Measurements from ENCODE around the gene ACSS1. TPM values are rescaled to one million over a fixed set of nuclear protein-coding genes. Genes with fewer than 3 reads are reported as not detected.

Gene ACSS1
- total RNA-seq, 1 donor from 2014 or later = not detected

GRCh38 chr20:24969186-24970029, 88.5 kb downstream of the ACSS1 start:
- no peaks in the 10 kb centered on the region for H3K9me3 Mint-ChIP-seq
- no peaks in the 10 kb centered on the region for H3F3A ChIP-seq (ENCODE audit: low read depth)
- peaks cover 6% of the 10 kb centered on the region for H3K27me3 Mint-ChIP-seq (ENCODE audit: insufficient read depth, low read depth)
- H2AFZ ChIP-seq (replicated peaks) = no peak overlapping the region
- no peaks in the 10 kb centered on the region for H3K79me2 ChIP-seq (ENCODE audit: low read depth)
- H3K4me3 Mint-ChIP-seq = no peak overlapping the region
- no peaks in the 10 kb centered on the region for H3K36me3 ChIP-seq
- no peaks in the 10 kb centered on the region for H4K20me1 ChIP-seq (ENCODE audit: low read depth)
- H3K9ac ChIP-seq = no peak overlapping the region
- H3K27ac Mint-ChIP-seq = no peak overlapping the region
- H3K9me3 ChIP-seq (ENCODE audit: low read depth) = no peaks in the 10 kb centered on the region
- DNase-seq (ENCODE audit: low spot score) = no peak
- H3K36me3 Mint-ChIP-seq = peaks cover 33% of the 10 kb centered on the region
- H3K27ac ChIP-seq = no peak overlapping the region
- no peak overlapping the region for H3K4me3 ChIP-seq
- H3K4me2 ChIP-seq = no peak overlapping the region
- H3K27me3 ChIP-seq = no peaks in the 10 kb centered on the region
- no peaks in the 10 kb centered on the region for H3K4me1 ChIP-seq
- TF ChIP-seq, protein P1, sequence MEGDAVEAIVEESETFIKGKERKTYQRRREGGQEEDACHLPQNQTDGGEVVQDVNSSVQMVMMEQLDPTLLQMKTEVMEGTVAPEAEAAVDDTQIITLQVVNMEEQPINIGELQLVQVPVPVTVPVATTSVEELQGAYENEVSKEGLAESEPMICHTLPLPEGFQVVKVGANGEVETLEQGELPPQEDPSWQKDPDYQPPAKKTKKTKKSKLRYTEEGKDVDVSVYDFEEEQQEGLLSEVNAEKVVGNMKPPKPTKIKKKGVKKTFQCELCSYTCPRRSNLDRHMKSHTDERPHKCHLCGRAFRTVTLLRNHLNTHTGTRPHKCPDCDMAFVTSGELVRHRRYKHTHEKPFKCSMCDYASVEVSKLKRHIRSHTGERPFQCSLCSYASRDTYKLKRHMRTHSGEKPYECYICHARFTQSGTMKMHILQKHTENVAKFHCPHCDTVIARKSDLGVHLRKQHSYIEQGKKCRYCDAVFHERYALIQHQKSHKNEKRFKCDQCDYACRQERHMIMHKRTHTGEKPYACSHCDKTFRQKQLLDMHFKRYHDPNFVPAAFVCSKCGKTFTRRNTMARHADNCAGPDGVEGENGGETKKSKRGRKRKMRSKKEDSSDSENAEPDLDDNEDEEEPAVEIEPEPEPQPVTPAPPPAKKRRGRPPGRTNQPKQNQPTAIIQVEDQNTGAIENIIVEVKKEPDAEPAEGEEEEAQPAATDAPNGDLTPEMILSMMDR (IDR thresholded peaks at IDR 0.05) = no peak
- TF ChIP-seq EZH2phosphoT487 (IDR thresholded peaks at IDR 0.05) (no peak), EZH2 (IDR thresholded peaks at IDR 0.05) (no peak)
- no peaks in the 10 kb centered on the region for H3K4me1 Mint-ChIP-seq

DNA sequence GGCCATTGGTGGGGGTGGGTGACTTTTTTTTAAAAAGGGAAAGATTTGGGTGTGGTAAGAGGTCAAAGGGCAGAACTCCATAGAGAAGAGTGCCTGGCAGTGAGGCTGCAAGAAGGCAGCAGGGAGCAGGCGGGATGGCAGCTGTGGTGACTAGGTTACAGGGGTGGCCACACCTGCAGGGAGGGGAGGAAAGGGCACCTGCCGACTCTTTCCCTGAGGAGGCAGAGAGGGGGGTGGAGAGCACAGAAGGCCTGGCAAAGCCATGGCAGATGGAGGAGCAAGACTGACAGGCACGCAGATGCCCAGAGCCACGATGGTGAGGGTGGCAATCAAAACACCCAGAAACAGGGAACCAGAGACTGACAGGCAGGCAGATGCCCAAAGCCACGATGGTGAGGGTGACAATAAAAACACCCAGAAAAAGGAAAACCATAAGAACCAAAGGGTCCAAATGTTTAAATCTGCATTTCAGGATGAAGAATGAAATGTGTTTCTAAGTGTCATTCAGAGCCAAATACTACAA, 89.6 kb downstream of the ACSS1 start:
- H3K4me1 Mint-ChIP-seq = no peaks in the 10 kb centered on the region
- no peak for TF ChIP-seq EZH2phosphoT487 (IDR thresholded peaks at IDR 0.05)
- TF ChIP-seq EZH2 (IDR thresholded peaks at IDR 0.05) = no peak
- TF ChIP-seq, protein P1 (IDR thresholded peaks at IDR 0.05) = no peak
- DNase-seq (ENCODE audit: low spot score) = no peak
- no peaks in the 10 kb centered on the region for H3K9me3 Mint-ChIP-seq
- Histone ChIP-seq H3K4me2 (no peak overlapping the region), H3K27ac (no peak overlapping the region), H3K9ac (no peak overlapping the region), H3K4me1 (no peaks in the 10 kb centered on the region), H2AFZ (replicated peaks) (no peak overlapping the region), H3K4me3 (no peak overlapping the region), H3K9me3 (ENCODE audit: low read depth) (no peaks in the 10 kb centered on the region), H3F3A (ENCODE audit: low read depth) (no peaks in the 10 kb centered on the region), H3K27me3 (no peaks in the 10 kb centered on the region), H3K36me3 (no peaks in the 10 kb centered on the region), H3K79me2 (ENCODE audit: low read depth) (no peaks in the 10 kb centered on the region), H4K20me1 (ENCODE audit: low read depth) (no peaks in the 10 kb centered on the region)
- H3K4me3 Mint-ChIP-seq = no peak overlapping the region
- H3K27ac Mint-ChIP-seq = no peak overlapping the region
- peaks cover 6% of the 10 kb centered on the region for H3K27me3 Mint-ChIP-seq (ENCODE audit: insufficient read depth, low read depth)
- peaks cover 34% of the 10 kb centered on the region for H3K36me3 Mint-ChIP-seq

- no peaks in the 10 kb centered on the region for H3K79me2 ChIP-seq (ENCODE audit: low read depth)
- peaks cover 6% of the 10 kb centered on the region for H3K27me3 Mint-ChIP-seq (ENCODE audit: insufficient read depth, low read depth)
- H3K9me3 Mint-ChIP-seq = no peaks in the 10 kb centered on the region
- H3K4me1 Mint-ChIP-seq = no peaks in the 10 kb centered on the region
- no peak overlapping the region for H3K4me3 ChIP-seq
- no peaks in the 10 kb centered on the region for H3K36me3 ChIP-seq
- no peaks in the 10 kb centered on the region for H4K20me1 ChIP-seq (ENCODE audit: low read depth)
- no peak overlapping the region for H3K9ac ChIP-seq
- H3K36me3 Mint-ChIP-seq = peaks cover 36% of the 10 kb centered on the region
- no peaks in the 10 kb centered on the region for H3K9me3 ChIP-seq (ENCODE audit: low read depth)
- H3K27ac Mint-ChIP-seq = no peak overlapping the region
- no peak overlapping the region for H3K4me3 Mint-ChIP-seq
- TF ChIP-seq, protein P1 (IDR thresholded peaks at IDR 0.05) = no peak
- TF ChIP-seq EZH2phosphoT487 (IDR thresholded peaks at IDR 0.05) = no peak
- TF ChIP-seq EZH2 (IDR thresholded peaks at IDR 0.05) = no peak
- H3K27ac ChIP-seq = no peak overlapping the region
- no peaks in the 10 kb centered on the region for H3K4me1 ChIP-seq
- H3K27me3 ChIP-seq = no peaks in the 10 kb centered on the region
- H2AFZ ChIP-seq (replicated peaks) = no peak overlapping the region
- no peak for DNase-seq (ENCODE audit: low spot score)
- H3K4me2 ChIP-seq = no peak overlapping the region
- H3F3A ChIP-seq (ENCODE audit: low read depth) = no peaks in the 10 kb centered on the region
These were observed 91.5 kb downstream of the ACSS1 start for GRCh38 chr20:24966317-24967012.

All from neural progenitor cell (in vitro differentiated cells).